GM12891 (cell line): ENCODE data around the gene THSD7B.

Source experiments
- POLR2A ChIP-seq: IDR thresholded peaks from 2 replicates; pipeline ENCODE4 v1.6.1; 2011; ENCODE audit warnings: low read depth, low read length, control low read depth
- TAF1 ChIP-seq: IDR thresholded peaks from 2 replicates; pipeline ENCODE4 v1.6.1; 2011; ENCODE audit warnings: low read depth, low read length, control low read depth

DNA sequence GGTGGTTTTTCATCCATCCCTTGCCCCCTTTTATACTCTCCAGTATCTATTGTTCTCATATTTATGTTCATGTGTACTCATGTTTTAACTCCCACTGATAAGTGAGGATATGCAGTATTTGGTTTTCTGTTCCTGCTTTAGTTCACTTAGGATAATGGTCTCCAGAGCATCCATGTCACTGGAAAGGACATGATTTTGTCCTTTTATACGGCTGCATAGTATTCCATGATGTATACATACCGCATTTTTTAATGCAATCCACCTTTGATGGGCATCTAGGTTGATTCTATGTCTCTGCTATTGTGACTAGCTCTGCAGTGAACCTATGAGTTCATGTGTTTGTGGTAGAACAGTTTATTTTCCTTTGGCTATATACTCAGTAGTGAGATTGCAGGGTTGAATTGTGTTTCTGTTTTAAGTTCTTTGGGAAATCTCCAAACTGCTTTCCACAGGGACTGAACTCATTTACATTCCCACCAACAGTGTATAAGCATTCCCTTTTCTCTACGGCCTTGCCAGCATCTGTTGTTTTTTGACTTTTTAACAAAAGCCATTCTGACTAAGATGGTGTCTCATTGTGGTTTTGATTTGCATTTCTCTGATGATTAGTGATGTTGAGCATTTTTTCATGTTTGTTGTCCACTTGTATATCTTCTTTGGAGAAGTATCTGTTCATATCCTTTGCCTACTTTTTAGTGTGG is 420.2 kb downstream of the THSD7B start:
- TF ChIP-seq POLR2A (no peak), TAF1 (no peak)
